Hematopoietic multipotent progenitor cell treated with erythropoietin and hydrocortisone succinate and interleukin-3 and kit ligand, for 17 days (in vitro differentiated cells): Measurements from ENCODE around the gene ATG4B.

Source experiments
- DNase-seq: peaks from one replicate; pipeline ENCODE4 v3.0.0-alpha.2; 2015; ENCODE audit warnings: low spot score

ATG4B gene

DNA sequence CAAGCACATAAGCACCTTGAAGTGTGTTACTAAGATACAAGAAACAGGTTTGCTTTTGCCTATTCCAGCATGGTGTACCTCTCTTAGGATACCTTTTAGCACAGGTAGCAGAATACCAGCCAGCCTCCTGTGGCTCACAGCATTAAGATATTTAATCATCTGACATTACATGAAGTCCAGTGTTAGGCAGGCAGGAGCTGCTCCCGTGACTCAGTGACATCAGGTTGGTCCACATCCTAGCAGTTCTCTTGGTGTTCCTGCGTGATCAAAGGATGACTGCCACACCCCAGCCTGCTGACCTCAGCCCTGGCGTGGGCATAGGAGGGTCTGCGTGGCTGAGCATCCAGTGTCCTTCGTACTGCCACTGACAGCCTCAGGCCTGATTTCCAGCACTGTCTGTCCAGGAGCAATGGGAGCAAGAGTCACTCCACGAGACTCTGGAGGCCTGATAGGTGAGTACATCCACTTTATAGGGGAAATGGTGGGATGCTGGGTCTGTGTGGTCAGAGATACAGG lies 52.8 kb downstream of the ATG4B start:
- DNase-seq: no peak

DNA sequence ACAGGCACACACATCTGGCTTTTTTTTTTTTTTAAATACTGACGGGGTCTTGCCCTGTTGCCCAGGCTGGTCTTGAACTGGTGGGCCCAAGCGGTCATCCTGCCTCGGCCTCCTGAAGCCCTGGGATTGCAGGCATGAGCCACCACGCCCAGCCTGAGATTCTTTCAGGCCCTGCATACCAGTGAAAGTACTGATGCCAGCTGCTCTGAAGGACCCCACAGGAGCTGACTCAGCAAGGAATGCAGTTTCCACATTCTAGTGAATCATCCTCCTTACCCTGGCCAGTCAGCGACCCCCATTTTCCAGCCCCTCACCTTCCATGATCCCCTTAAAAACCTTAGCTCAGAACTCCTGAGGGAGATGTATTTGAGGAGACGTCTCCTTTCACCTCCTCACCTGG lies 55.0 kb downstream of the ATG4B start:
- no peak for DNase-seq

DNA sequence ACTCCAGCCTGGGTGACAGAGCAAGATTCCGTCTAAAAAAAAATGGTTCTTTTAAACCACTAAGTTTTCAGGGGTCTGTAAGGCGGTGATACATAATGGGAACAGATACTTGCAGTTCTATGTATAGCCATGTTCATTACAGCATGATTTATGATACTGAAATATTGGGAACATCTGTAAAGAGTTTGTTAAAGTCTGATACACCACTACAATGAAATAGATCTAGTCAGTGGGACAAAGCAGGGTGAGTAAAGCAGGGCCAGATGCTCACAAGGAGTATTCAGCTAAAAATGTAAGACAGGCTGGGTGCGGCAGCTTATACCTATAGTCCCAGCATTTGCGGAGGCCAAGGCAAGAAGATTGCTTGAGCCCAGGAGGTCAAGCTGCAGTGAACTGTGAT lies 58.2 kb downstream of the ATG4B start:
- DNase-seq: no peak

DNA sequence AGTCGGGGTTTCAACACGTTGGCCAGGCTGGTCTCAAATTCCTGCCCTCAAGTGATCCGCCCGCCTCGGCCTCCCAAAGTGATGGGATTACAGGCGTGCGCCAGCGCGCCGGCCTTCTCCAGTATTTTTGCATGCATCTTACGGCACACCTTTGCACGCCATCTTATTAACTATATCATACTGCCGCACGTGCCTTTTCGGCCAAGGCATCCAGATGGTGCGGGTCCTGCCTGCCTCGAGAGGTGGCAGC lies 63.6 kb downstream of the ATG4B start:
- no peak for DNase-seq

DNA sequence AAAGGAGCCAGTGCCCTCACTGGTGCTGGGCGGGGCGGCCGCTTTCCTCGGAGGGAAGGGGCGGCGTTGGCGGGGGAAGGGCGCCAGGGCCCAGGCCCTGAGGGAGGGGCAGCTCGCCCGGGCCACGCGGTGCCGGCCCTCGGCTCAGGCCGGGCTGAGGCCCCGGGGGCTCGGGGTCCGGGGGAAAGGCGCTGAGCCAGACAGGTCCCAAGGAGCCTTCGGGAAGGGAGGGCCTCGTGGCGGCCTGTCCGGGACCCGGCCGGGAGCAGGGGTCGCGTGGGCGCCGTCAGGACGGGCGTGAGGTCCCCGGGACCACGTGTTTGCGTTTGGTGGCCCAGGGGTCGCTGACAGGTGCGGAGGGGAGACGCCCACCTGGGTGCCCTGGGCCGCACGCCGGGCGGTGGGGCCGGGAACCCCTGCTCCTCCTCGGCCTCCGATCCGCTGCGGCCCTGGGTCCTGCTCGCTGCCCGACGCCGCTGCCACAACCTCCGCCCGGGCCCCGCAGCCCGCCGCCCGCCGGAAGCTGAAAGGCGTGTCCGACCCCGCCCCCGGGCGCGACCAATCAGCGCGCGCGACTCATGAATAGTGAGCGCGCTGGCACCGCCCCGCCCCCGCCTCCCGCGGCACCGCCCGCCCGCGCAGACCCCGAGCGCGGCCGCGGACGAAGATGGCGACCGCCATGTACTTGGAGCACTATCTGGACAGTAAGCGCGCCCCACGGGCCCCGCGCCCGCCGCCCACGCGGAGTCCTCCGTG lies 64.1 kb downstream of the ATG4B start, which contains the start of gene ING5:
ING5 (plus strand) TSS at position 641 of the 756 bp plus-strand sequence; CDS start at position 668, 27 bp downstream.
- DNase-seq: peak; percentile 93

DNA sequence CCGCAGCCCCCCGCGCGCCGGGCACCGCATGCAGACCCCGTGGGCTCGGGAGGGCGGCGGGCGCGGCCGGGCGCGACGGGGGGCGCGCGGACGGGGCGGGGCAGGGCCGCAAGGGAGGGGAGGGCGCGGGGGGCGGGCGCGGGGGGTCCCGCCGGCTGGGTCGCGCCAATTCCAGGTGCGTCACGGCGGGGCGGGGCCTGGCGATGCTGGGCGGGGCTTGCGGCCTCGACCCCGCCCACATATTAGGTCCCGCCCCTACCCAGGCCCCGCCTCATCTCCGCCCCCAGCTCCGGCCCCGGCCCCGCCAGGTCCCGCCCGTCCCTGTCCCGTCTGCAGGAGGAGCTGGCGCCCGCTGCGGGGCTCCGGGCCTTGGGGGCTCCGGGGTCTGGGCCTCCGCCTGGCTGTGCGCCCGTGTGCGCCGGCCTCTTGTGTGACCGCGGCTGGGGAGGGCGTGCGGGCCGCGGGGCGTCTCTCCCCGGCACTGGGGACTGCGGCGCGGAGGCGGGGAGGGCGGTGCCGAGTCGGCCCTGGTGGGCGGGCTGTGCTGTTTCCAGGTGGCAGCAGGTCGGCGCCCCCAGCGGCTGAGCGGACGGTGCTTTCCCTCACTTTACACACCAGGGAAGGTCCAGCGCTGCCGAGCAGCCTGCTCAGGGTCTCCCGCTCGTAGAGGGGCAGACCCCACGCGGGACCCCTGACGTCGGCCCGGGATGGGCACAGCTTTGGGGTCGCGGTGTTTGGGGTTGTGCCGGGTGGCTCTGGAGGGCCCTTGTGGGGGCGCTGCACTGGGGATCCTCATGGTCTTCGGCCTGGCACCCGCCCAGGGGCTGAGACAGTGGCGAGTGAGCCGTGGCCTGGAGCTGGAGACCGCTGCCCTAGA lies 64.9 kb downstream of the ATG4B start:
- peak; percentile 86 for DNase-seq

DNA sequence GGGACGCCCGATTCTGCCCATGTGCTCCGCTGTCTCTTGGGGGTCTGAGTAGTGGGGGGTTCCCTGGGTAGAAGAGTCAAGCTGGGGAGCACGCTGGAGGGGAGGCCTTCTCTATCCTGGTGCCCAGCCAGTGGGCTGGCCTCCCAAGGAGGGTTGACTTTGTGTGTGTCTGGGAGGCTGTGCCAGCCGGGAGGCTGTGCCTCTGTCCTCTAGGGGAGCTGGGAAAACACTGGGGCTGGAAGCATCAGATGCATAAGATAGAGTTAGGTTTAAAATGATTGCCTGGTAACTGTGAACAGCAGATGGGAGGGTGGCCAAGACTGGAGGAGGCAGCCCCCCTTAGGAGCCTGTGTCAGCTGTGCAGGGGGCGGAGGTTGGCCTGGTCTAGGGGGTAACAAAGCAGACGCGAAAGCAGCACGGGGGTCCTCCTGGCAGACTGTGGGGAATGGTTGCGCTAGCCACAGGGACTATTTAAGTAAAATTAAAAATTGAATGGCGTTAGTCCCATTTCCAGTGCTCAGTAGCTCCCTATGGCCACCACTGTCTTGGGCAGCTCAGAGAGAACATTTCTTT lies 65.6 kb downstream of the ATG4B start:
- DNase-seq: no peak

DNA sequence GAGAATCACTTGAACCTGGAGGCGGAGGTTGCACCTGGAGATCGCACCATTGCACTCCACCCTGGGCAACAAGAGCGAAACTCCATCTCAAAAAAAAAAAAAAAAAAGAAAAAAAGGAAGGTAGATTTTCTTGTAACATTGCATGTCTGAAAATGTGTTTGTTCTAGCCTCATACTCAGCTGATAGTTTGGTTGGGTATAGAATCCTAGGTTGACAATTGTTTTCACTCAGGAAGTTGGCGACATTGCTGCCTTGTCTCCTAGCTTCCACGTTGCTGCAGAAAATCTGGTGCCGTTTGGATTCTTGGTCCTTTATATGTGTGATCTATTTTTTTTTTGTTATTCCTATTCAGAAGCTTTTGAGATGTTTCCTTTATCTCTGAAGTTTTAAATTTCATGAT lies 69.0 kb downstream of the ATG4B start:
- DNase-seq: no peak

DNA sequence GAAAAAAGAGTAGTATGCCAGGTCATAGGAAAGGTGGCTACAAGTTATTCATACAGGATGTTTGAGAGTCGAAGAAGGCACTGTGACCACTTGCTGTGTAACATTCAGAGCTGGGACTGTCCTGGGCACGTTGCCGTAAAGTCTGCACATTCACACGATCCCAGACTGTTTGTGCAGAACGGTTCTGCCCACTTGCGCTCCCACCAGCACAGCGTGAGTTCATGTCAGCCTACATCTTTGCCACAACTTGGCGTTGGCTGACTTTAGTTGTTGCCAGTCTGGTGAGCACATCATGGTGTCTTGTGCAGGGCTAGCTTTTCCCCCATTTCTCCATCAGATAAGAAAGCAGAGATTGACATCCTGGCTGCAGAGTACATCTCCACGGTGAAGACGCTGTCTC lies 71.4 kb downstream of the ATG4B start:
- DNase-seq: no peak

DNA sequence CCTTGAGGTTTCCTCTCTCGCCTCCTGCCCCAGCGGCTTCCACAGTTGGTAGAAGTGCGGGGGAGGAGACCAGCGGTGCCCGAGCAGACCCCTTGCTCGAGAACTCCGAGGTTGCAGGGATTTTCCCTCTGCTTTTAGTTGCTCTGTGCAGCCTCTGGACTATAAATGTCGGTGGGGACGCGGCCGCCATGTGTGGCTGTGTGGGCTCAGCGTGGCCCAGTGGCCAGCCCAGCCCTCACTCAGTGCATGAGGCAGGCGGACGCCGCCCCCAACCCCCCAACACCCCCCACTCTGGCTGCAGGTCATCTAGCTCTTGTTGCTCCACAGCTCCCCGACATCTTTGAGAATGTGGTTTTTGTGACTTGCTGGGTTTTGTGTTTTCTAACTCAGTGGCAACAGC lies 81.6 kb downstream of the ATG4B start:
- no peak for DNase-seq

DNA sequence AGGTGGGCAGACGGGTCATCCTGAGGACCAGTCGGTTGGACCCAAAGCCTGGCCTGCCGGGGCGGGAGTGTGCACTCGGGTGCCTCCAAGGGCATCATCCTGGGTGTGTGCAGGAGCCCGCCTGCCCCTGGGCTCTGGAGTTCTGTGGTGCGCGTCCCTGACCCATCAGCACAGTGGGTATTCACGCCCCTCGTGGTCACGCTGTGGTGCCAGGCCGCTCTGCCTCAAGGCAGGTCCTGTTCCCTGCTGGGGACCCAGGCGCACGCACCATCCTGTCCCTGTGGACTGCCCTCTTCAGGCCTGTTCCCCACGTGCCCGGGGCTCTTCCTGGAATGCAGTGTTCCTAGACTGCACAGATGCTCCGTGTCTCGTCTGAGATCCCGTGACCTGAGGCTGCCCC lies 82.6 kb downstream of the ATG4B start:
- DNase-seq: no peak

DNA sequence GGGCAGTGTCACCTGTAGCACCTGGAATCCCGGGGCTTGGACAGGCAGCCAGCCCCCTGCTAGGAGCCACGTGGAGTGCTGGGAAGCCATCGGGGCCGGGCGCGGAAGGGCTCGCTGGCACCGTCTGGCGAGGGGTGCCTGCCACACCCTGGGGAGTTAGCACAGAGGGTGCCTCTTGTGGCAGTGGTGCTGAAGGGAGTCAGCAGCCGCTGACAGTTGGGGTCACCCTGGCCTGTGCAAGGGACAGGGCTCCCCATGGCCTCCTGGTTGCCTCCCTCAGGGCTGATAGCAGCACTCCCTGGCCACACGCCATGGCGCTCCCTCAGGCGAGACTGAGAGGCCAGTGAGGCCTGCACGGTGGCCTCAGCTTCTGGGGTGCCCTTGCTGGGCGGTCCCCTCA lies 83.1 kb downstream of the ATG4B start:
- DNase-seq: no peak

DNA sequence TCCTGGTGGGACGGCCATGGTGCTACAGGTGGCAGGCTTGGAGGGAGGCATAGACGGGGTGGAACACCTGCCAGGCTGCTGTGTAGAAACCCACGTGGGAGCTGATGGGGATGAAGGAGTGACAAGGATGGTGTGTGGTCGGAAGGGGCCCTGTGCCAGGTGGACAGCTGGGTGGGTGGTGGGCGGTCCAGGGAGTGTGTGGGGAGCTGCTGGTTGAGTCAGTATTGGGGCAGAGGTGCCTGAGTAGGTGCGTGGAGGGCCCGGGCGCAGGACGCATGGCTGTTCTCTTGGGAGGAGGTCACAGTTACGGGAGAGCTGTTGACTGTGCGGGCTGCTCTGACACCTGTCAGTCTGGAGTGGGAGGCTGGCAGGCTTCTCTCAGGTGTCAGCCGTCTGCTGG lies 84.4 kb downstream of the ATG4B start:
- DNase-seq: no peak

DNA sequence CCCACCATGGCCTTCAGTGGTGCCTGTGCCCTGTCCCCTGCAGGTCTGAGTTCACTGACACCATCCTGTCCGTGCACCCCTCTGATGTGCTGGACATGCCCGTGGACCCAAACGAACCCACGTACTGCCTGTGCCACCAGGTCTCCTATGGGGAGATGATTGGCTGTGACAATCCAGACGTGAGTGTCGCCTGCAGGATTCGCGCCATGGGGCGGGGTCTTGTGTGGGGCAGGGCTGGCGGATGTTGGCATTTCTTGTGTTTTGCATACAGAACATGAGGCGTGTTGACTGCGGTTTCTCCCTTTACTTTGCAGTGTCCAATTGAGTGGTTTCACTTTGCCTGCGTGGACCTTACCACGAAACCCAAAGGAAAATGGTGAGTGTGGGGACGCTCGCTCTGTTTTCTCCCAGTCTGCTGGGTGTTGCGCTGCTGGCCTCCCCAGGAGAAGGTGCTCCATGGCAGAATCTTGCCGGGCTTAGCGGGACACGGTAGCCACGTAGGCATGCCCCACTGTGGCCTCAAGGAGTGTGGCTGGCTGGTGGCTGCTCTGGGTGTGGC lies 85.5 kb downstream of the ATG4B start:
- no peak for DNase-seq
